Trophoblast cell (in vitro differentiated cells and primary cell): ENCODE data around the gene RHOBTB3.

Experiments used
- DNase-seq, 2 donors: peaks; one replicate each; pipeline ENCODE4 v3.0.0-alpha.2; 2016
- H2AFZ ChIP-seq: 2 replicates; pipeline ENCODE4 v1.6.1; 2013; ENCODE audit warnings: low read length, moderate library complexity, mild to moderate bottlenecking; ENCODE audit not compliant: insufficient read depth, poor library complexity
- H2AK5ac ChIP-seq: 2 replicates; pipeline ENCODE4 v1.6.1; 2013; ENCODE audit warnings: mild to moderate bottlenecking, low read length
- H2BK120ac ChIP-seq: 2 replicates; pipeline ENCODE4 v1.6.1; 2013; ENCODE audit warnings: low read length, mild to moderate bottlenecking, moderate library complexity; ENCODE audit not compliant: insufficient read depth, poor library complexity
- H2BK12ac ChIP-seq: 2 replicates; pipeline ENCODE4 v1.6.1; 2013; ENCODE audit warnings: mild to moderate bottlenecking, low read length, moderate library complexity
- H2BK5ac ChIP-seq: 2 replicates; pipeline ENCODE4 v1.6.1; 2013; ENCODE audit warnings: low read length, low read depth, moderate library complexity, mild to moderate bottlenecking; ENCODE audit not compliant: poor library complexity
- H3K14ac ChIP-seq: 2 replicates; pipeline ENCODE4 v1.6.1; 2013; ENCODE audit warnings: mild to moderate bottlenecking, low read length
- H3K18ac ChIP-seq: 2 replicates; pipeline ENCODE4 v1.6.1; 2013; ENCODE audit warnings: mild to moderate bottlenecking, low read length
- H3K23ac ChIP-seq: 2 replicates; pipeline ENCODE4 v1.6.1; 2013; ENCODE audit warnings: low read length
- H3K27ac ChIP-seq: 2 replicates; pipeline ENCODE4 v1.5.1; 2013; ENCODE audit warnings: low read depth, mild to moderate bottlenecking, inconsistent platforms, low read length, moderate library complexity
- H3K27me3 ChIP-seq: 2 replicates; pipeline ENCODE4 v1.6.1; 2013; ENCODE audit warnings: inconsistent platforms, mild to moderate bottlenecking, low read length, moderate library complexity; ENCODE audit not compliant: insufficient read depth
- H3K36me3 ChIP-seq, 2 experiments: 1 replicate in 1 of 2; 2 replicates in 1 of 2; pipeline ENCODE4 v1.6.1; 2013; ENCODE audit warnings: low read length in 2 of 2, mild to moderate bottlenecking in 2 of 2, moderate library complexity in 1 of 2; ENCODE audit not compliant: insufficient read depth in 2 of 2, control insufficient read depth in 1 of 2
- H3K4ac ChIP-seq: 2 replicates; pipeline ENCODE4 v1.6.1; 2013; ENCODE audit warnings: low read depth, mild to moderate bottlenecking, low read length, moderate library complexity
- H3K4me1 ChIP-seq, 2 experiments: 1 replicate in 1 of 2; 2 replicates in 1 of 2; pipeline ENCODE4 v1.6.1; 2013; ENCODE audit warnings: low read length in 2 of 2, mild to moderate bottlenecking in 2 of 2, moderate library complexity in 1 of 2; ENCODE audit not compliant: insufficient read depth in 2 of 2, control insufficient read depth in 1 of 2
- H3K4me2 ChIP-seq: 2 replicates; pipeline ENCODE4 v1.6.1; 2013; ENCODE audit warnings: inconsistent platforms, mild to moderate bottlenecking, low read length, moderate library complexity
- H3K4me3 ChIP-seq: 2 replicates; pipeline ENCODE4 v1.5.1; 2013; ENCODE audit warnings: mild to moderate bottlenecking, low read depth, low read length, inconsistent platforms
- H3K79me1 ChIP-seq: one replicate; pipeline ENCODE4 v1.6.1; 2013; ENCODE audit warnings: low read length
- H3K79me2 ChIP-seq: 2 replicates; pipeline ENCODE4 v1.6.1; 2013; ENCODE audit warnings: low read length, mild to moderate bottlenecking; ENCODE audit not compliant: control insufficient read depth, insufficient read depth, poor library complexity
- H3K9ac ChIP-seq: 2 replicates; pipeline ENCODE4 v1.6.1; 2013; ENCODE audit warnings: mild to moderate bottlenecking, low read length
- H3K9me3 ChIP-seq: 2 replicates; pipeline ENCODE4 v1.6.1; 2013; ENCODE audit warnings: low read depth, mild to moderate bottlenecking, control low read depth, inconsistent platforms, low read length; ENCODE audit not compliant: insufficient read depth
- H4K12ac ChIP-seq: 2 replicates; pipeline ENCODE4 v1.6.1; 2013; ENCODE audit warnings: low read depth, mild to moderate bottlenecking, low read length, moderate library complexity
- H4K8ac ChIP-seq: 2 replicates; pipeline ENCODE4 v1.6.1; 2013; ENCODE audit warnings: low read depth, mild to moderate bottlenecking, low read length, moderate library complexity
- H4K91ac ChIP-seq: one replicate; pipeline ENCODE4 v1.6.1; 2013; ENCODE audit warnings: low read depth, mild to moderate bottlenecking, low read length, moderate library complexity
- WGBS: extraction: QIAGEN DNeasy Blood & Tissue Kit; methylation state at CpG from one replicate; pipeline ENCODE4 v1.1.7; 2013; ENCODE audit warnings: missing lambda C conversion rate; ENCODE audit not compliant: insufficient read length, insufficient coverage; ENCODE audit errors: extremely low coverage; 5-methylcytosine and 5-hydroxymethylcytosine counted together

RHOBTB3 gene

GRCh38 chr5:95839658-95840057 lies 108.5 kb downstream of the RHOBTB3 start:
- Histone ChIP-seq H3K9ac (no peak overlapping the region), H4K12ac (no peak overlapping the region), H3K4me2 (no peak overlapping the region), H4K91ac (no peak overlapping the region), H3K18ac (no peak overlapping the region), H3K23ac (no peak overlapping the region), H3K4me1 (peaks cover 6 to 9% of the 10 kb centered on the region in 2 experiments), H4K8ac (no peak overlapping the region), H3K27ac (no peak overlapping the region), H3K36me3 (no peaks in the 10 kb centered on the region), H2AFZ (no peak overlapping the region), H2BK12ac (peak overlapping the region; percentile 68), H3K9me3 (peaks cover 2% of the 10 kb centered on the region), H3K14ac (no peak overlapping the region), H3K4ac (no peak overlapping the region), H2BK5ac (no peak overlapping the region), H3K79me1 (peaks cover 8% of the 10 kb centered on the region), H3K4me3 (no peak overlapping the region), H3K79me2 (peaks cover 2% of the 10 kb centered on the region), H2AK5ac (no peak overlapping the region), H2BK120ac (peak overlapping the region; percentile 33), H3K27me3 (no peaks in the 10 kb centered on the region)
- DNase-seq: no peak
- WGBS: no CpG with 5 or more reads among the region's 2 CpGs

- Histone ChIP-seq H3K79me2 (peaks cover 2% of the 10 kb centered on the region), H2AFZ (no peak overlapping the region), H3K4me2 (no peak overlapping the region), H2BK120ac (no peak overlapping the region), H3K9me3 (no peaks in the 10 kb centered on the region), H3K4me1 (peaks cover 3 to 7% of the 10 kb centered on the region in 2 experiments), H3K4me3 (no peak overlapping the region), H2BK5ac (no peak overlapping the region), H3K27ac (no peak overlapping the region), H3K27me3 (no peaks in the 10 kb centered on the region), H3K36me3 (no peaks in the 10 kb centered on the region), H3K14ac (no peak overlapping the region), H2AK5ac (no peak overlapping the region), H3K23ac (no peak overlapping the region), H3K18ac (no peak overlapping the region), H4K12ac (no peak overlapping the region), H3K4ac (no peak overlapping the region), H4K91ac (no peak overlapping the region), H3K9ac (no peak overlapping the region), H2BK12ac (no peak overlapping the region), H4K8ac (no peak overlapping the region), H3K79me1 (peaks cover 6% of the 10 kb centered on the region)
- no CpG with 5 or more reads among the region's 1 CpG for WGBS
- no peak for DNase-seq
These were observed 110.0 kb downstream of the RHOBTB3 start for GRCh38 chr5:95840956-95841705.

- no peak overlapping the region for H3K4me3 ChIP-seq
- H2BK12ac ChIP-seq: peak overlapping the region; percentile 18
- WGBS: no CpG with 5 or more reads among the region's 8 CpGs
- no peaks in the 10 kb centered on the region for H3K9me3 ChIP-seq
- no peak overlapping the region for H2BK5ac ChIP-seq
- H3K14ac ChIP-seq: no peak overlapping the region
- no peak overlapping the region for H2AFZ ChIP-seq
- DNase-seq: peak; percentile 69 to 80
- H4K12ac ChIP-seq: no peak overlapping the region
- peaks cover 2% of the 10 kb centered on the region for H3K79me2 ChIP-seq
- H4K8ac ChIP-seq: peak overlapping the region; percentile 43
- no peak overlapping the region for H3K27ac ChIP-seq
- H2AK5ac ChIP-seq: no peak overlapping the region
- peak overlapping the region; percentile 43 for H2BK120ac ChIP-seq
- peak overlapping the region; percentile 61 for H4K91ac ChIP-seq
- H3K4me1 ChIP-seq: peaks cover 7% of the 10 kb centered on the region in 2 experiments
- no peaks in the 10 kb centered on the region for H3K27me3 ChIP-seq
- no peak overlapping the region for H3K18ac ChIP-seq
- no peak overlapping the region for H3K4ac ChIP-seq
- no peak overlapping the region for H3K4me2 ChIP-seq
- no peak overlapping the region for H3K23ac ChIP-seq
- no peaks in the 10 kb centered on the region for H3K36me3 ChIP-seq
- peaks cover 6% of the 10 kb centered on the region for H3K79me1 ChIP-seq
- H3K9ac ChIP-seq: no peak overlapping the region
These were observed 111.0 kb downstream of the RHOBTB3 start for GRCh38 chr5:95841914-95842812.

- peak overlapping the region; percentile 81 for H2BK12ac ChIP-seq
- H3K4me3 ChIP-seq: no peak overlapping the region
- no peak overlapping the region for H3K18ac ChIP-seq
- no CpG with 5 or more reads among the region's 11 CpGs for WGBS
- H3K14ac ChIP-seq: peak overlapping the region; percentile 53
- H3K27me3 ChIP-seq: no peaks in the 10 kb centered on the region
- peak overlapping the region; percentile 57 for H4K8ac ChIP-seq
- H3K9ac ChIP-seq: no peak overlapping the region
- H2AFZ ChIP-seq: no peak overlapping the region
- H3K9me3 ChIP-seq: no peaks in the 10 kb centered on the region
- peaks cover 7% of the 10 kb centered on the region in 2 experiments for H3K4me1 ChIP-seq
- peak overlapping the region; percentile 88 for H2BK120ac ChIP-seq
- H3K4ac ChIP-seq: peak overlapping the region; percentile 34
- DNase-seq: peak; percentile 84 to 86
- peak overlapping the region; percentile 74 for H4K91ac ChIP-seq
- peak overlapping the region; percentile 36 for H2BK5ac ChIP-seq
- peaks cover 6% of the 10 kb centered on the region for H3K79me1 ChIP-seq
- no peak overlapping the region for H2AK5ac ChIP-seq
- H3K36me3 ChIP-seq: no peaks in the 10 kb centered on the region
- peaks cover 2% of the 10 kb centered on the region for H3K79me2 ChIP-seq
- H3K23ac ChIP-seq: no peak overlapping the region
- H3K4me2 ChIP-seq: no peak overlapping the region
- peak overlapping the region; percentile 62 for H3K27ac ChIP-seq
- H4K12ac ChIP-seq: no peak overlapping the region
These were observed 111.9 kb downstream of the RHOBTB3 start for GRCh38 chr5:95842854-95843544.
